ENCODE results near the gene GNPTG.
"Not testable (repeated sequence)": the region's sequence is repeated elsewhere in the genome, so short reads cannot be mapped to it uniquely, and the experiment has no call there.

The GNPTG gene

DNA sequence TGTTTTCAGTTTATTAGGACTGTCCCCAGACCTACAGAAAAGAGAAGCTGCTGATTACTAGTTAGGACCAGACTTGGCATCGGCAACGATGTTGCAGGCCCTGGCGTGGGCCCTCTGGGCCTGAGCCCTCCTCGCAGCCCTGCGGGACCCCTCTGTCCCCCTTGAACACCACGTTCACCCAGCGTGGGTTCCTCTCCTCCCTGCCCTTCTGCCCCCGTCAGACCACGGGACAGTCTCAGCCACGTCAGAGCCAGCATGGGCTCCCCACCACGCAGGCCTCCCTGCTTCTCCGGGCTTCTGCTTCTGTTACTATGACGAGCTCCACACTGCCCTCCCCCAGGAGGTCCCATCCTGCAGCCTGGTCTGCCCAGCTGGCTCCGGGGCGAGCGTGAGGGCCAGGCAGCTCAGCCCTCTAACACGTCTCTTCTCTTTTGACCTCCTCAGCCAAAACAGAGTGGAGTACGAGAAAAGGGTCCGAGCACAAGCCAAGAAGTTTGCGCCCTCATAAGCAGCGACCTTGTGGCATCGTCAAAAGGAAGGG, 27.4 kb upstream of the GNPTG start:
- no peak for DNase-seq (ENCODE audit: low spot score)
- in situ Hi-C loops (cut with MboI; ENCODE audit: low sequenced_read_pairs, unreplicated experiment) = loop anchor here (25.0 kb wide), 1 partner anchor 112 kb away; no protein-coding TSS in a partner anchor
- TF ChIP-seq, protein P1, sequence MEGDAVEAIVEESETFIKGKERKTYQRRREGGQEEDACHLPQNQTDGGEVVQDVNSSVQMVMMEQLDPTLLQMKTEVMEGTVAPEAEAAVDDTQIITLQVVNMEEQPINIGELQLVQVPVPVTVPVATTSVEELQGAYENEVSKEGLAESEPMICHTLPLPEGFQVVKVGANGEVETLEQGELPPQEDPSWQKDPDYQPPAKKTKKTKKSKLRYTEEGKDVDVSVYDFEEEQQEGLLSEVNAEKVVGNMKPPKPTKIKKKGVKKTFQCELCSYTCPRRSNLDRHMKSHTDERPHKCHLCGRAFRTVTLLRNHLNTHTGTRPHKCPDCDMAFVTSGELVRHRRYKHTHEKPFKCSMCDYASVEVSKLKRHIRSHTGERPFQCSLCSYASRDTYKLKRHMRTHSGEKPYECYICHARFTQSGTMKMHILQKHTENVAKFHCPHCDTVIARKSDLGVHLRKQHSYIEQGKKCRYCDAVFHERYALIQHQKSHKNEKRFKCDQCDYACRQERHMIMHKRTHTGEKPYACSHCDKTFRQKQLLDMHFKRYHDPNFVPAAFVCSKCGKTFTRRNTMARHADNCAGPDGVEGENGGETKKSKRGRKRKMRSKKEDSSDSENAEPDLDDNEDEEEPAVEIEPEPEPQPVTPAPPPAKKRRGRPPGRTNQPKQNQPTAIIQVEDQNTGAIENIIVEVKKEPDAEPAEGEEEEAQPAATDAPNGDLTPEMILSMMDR (IDR thresholded peaks at IDR 0.05; ENCODE audit: borderline replicate concordance, control extremely low read depth, extremely low read depth, insufficient read depth, missing control alignments) = no peak

DNA sequence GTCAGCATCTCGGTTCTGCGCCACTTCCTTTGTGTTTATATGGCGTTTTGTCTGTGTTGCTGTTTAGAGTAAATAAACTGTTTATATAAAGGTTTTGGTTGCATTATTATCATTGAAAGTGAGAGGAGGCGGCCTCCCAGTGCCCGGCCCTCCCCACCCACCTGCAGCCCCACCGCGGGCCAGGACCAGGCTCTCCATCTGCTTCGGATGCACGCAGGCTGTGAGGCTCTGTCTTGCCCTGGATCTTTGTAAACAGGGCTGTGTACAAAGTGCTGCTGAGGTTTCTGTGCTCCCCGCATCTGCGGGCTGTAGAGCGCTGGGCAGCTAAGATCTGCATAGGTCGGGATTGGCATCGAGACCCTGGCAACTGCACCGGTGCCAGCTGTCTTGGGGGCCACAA, 26.5 kb upstream of the GNPTG start:
- in situ Hi-C loops (cut with MboI; ENCODE audit: low sequenced_read_pairs, unreplicated experiment) = no loop called here
- DNase-seq (ENCODE audit: low spot score) = no peak
- TF ChIP-seq, protein P1 (IDR thresholded peaks at IDR 0.05; ENCODE audit: borderline replicate concordance, control extremely low read depth, extremely low read depth, insufficient read depth, missing control alignments) = no peak

DNA sequence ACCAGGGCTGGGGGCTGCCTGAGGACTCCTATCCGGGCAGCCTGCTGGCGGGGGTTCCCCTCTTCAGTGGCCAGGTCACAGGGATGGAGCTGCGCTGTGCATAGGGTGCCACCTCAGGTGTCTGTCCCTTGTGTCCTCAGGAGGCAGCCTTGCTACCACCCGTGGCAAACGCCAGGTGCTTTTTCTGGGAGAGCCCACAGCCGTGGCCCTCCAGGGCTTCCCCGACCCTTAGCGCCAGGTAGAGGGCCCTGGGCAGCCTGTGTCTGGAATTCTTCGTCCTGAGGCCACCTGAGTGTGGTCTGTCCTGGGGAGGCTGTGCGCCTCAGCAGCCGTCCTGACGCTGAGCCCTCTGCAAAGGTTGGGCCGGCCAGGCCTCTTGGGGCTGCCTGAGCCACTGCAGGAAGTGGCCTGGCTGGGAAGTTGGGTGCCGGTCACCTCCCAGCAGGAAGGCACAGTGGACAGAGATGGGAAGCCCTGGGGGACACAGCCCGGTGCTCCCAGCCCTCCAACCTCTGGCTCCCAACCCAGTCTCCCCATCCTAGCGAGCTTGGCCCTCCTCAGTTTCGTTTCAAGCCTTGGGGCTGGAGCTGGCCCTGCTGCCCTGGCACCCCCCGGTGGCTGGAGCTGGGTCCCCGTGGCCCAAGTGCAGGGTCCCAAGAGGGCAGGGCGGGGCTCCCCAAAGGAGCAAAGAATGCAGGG, 25.9 kb upstream of the GNPTG start:
- no peak for DNase-seq (ENCODE audit: low spot score)
- in situ Hi-C loops (cut with MboI; ENCODE audit: low sequenced_read_pairs, unreplicated experiment) = no loop called here
- TF ChIP-seq, protein P1 (IDR thresholded peaks at IDR 0.05; ENCODE audit: borderline replicate concordance, control extremely low read depth, extremely low read depth, insufficient read depth, missing control alignments) = no peak

DNA sequence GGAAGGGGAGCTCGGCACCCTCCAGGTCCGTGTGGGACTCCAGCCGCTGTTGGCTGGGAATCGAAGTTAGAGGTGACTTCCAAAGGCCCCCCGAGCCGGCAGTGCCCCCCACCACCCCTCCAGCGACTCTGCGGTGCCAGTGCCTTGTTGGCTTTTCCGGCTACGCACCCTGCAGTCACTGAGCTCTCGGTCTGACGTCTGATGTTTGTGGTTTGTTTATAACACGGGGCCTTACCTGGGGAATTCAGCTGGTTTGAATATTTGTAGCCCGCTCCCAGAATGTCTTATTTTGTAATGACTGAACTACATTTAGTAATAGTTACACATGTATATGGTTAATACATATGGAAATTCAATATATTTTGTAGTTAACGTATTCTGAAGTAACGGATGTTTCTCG, 25.3 kb upstream of the GNPTG start:
- TF ChIP-seq, protein P1 (IDR thresholded peaks at IDR 0.05; ENCODE audit: borderline replicate concordance, control extremely low read depth, extremely low read depth, insufficient read depth, missing control alignments) = no peak
- DNase-seq (ENCODE audit: low spot score) = no peak
- in situ Hi-C loops (cut with MboI; ENCODE audit: low sequenced_read_pairs, unreplicated experiment) = no loop called here

DNA sequence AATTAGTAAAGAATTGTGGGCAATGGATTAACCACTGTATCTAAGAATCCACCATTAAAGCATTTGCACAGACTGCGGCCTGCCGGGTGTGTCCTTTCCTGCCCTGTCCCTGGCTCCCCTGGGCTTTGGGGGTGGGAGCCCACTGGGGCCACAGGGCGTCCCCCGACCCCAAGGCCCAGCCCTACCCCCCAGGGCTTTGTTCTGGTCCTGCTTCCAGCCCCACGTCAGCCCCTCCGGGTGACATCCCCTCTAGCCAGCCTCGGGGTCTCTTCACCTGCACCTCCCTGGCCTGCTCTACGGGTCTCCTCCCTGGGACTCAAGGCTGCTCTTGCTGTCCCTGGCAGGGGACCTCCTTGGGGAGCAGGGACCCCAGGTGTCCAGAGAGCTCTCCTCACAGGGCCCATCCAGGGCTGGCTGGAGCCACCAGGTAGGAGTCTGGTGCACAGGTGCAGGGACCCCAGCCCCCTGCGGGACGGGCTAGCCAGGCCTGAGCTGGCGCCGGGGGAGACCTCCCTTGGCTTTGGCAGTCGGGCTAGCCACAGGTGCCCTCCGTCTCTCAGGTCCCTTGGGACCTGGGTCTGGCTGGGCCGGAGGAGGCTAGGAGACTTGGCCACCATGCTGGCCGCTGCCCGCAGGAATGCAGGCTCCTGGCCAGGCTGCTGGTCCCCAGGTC, 24.6 kb upstream of the GNPTG start:
- TF ChIP-seq, protein P1 (IDR thresholded peaks at IDR 0.05; ENCODE audit: borderline replicate concordance, control extremely low read depth, extremely low read depth, insufficient read depth, missing control alignments) = no peak
- in situ Hi-C loops (cut with MboI; ENCODE audit: low sequenced_read_pairs, unreplicated experiment) = no loop called here
- DNase-seq (ENCODE audit: low spot score) = no peak

DNA sequence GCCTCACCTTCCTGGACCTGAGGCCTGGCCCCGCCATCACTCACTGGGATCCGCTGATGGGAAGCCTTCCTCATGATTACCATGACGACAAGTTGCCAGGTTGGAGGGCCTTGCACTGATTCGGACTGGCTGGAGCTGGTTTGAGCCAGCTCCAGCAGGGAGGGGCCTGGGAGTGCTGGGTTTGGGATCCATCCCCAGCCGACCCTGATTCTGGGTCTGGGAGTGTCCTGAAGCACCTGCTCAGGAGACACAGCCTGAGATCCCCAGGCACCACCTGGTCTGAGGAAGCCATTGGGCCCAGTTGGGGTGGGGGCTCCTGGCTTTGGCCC, 24.1 kb upstream of the GNPTG start:
- TF ChIP-seq, protein P1 (IDR thresholded peaks at IDR 0.05; ENCODE audit: borderline replicate concordance, control extremely low read depth, extremely low read depth, insufficient read depth, missing control alignments) = no peak
- in situ Hi-C loops (cut with MboI; ENCODE audit: low sequenced_read_pairs, unreplicated experiment) = no loop called here
- DNase-seq (ENCODE audit: low spot score) = no peak

DNA sequence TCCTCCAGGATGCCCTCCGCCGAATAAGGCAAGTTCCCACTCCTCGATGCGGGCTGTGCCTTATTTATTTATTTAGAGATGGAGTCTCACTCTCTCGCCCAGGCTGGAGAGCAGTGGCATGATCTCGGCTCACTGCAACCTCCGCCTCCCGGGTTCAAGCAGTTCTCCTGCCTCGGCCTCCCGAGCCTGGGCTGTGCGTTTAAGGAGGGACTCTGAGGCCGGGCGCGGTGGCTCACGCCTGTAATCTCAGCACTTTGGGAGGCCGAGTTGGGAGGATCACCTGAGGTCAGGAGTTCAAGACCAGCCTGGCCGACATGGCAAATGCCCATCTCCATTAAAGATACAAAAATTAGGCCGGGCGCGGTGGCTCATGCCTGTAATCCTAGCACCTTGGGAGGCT, 23.6 kb upstream of the GNPTG start:
- DNase-seq (ENCODE audit: low spot score); in situ Hi-C loops (cut with MboI; ENCODE audit: low sequenced_read_pairs, unreplicated experiment): not testable (repeated sequence)

DNA sequence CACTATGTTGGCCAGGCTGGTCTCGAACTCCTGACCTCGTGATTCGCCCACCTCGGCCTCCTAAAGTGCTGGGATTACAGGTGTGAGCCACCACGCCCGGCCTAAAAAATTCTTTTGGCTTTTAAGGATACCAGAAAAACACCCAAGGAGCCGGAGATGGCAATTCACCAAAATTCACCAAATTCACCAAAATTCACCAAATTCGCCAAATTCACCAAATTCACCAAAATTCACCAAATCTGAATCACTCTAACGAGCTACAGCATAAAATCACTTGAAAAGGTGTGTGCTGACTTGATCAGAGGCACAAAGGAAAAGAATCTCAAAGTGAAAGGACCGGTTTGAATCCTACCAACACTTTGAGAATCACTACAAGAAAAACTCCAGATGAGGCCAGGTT, 22.8 kb upstream of the GNPTG start:
- in situ Hi-C loops (cut with MboI; ENCODE audit: low sequenced_read_pairs, unreplicated experiment); DNase-seq (ENCODE audit: low spot score): not testable (repeated sequence)

Data from GM13976 (cell line).